GM13977 (cell line): ENCODE measurements around the gene DOCK9.

Experiments used
- DNase-seq: peaks from one replicate; pipeline ENCODE4 v3.0.0; 2012; ENCODE audit warnings: low spot score
- in situ Hi-C: fragments of 300-500 bp; cut with MboI; formaldehyde crosslinking; loops from one replicate; pipeline ENCODE4 v1.12.0; 2022; ENCODE audit warnings: low sequenced_read_pairs, low pct_unique_long_range_greater_than_20kb, mixed read lengths, inconsistent platforms; ENCODE audit not compliant: unreplicated experiment
- TF ChIP-seq, protein P1 (sequence below): IDR thresholded peaks from 2 replicates; pipeline ENCODE4 v1.5.1; 2012; ENCODE audit warnings: mild to moderate bottlenecking, control low read depth; ENCODE audit not compliant: insufficient read depth; ENCODE audit errors: extremely low read depth, missing control alignments

DOCK9 gene

DNA sequence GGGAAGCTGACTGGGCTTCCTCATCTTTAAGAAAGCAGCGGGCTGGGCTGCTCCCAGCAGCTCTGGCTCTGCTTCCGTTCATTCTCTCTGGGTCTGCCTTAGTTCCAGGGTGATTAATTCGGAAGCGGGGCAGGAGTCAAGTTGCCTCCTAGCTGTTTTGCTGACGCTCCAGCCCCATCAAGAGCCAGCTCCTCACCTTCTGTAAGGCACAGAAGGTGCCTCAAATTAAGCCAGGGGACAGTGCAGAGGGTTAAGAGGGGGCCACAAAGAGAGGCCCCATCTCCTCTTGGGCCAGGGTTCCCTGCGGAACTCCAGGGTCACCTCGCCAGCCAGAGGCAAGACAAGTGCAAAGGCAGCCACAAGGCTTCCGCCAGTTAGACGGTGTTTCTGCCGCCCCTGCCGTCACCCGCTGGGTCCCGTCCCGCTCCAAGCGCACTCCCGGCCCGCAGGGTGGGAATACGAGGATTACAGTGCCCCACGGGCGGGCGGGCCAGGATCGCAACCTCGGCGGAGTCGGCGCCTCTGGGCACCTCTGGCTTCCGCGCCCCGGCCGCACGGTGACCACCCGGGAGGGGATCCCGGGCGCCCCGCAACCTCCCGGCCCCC is 225.9 kb downstream of the DOCK9 start:
- TF ChIP-seq, protein P1, sequence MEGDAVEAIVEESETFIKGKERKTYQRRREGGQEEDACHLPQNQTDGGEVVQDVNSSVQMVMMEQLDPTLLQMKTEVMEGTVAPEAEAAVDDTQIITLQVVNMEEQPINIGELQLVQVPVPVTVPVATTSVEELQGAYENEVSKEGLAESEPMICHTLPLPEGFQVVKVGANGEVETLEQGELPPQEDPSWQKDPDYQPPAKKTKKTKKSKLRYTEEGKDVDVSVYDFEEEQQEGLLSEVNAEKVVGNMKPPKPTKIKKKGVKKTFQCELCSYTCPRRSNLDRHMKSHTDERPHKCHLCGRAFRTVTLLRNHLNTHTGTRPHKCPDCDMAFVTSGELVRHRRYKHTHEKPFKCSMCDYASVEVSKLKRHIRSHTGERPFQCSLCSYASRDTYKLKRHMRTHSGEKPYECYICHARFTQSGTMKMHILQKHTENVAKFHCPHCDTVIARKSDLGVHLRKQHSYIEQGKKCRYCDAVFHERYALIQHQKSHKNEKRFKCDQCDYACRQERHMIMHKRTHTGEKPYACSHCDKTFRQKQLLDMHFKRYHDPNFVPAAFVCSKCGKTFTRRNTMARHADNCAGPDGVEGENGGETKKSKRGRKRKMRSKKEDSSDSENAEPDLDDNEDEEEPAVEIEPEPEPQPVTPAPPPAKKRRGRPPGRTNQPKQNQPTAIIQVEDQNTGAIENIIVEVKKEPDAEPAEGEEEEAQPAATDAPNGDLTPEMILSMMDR, result no peak
- no peak for DNase-seq
- in situ Hi-C loops, result no loop called here

DNA sequence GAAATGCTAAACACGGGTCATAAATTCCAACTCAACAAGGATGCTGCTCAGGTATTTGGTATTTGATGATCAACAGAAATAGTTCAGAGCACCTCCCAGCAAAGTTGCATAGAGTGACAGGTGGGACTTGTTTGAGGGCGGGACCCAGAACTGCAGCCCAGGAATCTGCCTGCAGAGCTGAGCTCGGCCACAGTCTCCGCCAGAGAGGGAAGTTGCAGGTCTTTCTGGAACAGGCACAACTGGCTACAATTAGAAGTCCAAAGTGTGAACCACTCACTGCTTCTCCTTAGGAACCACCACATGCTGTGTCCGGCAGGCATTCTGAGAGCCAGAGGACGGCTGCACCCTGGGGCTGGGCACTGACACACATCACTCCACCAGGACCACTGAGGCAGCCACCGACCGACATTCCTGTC is 226.5 kb downstream of the DOCK9 start:
- DNase-seq, result no peak
- in situ Hi-C loops, result no loop called here
- TF ChIP-seq, protein P1, result no peak

DNA sequence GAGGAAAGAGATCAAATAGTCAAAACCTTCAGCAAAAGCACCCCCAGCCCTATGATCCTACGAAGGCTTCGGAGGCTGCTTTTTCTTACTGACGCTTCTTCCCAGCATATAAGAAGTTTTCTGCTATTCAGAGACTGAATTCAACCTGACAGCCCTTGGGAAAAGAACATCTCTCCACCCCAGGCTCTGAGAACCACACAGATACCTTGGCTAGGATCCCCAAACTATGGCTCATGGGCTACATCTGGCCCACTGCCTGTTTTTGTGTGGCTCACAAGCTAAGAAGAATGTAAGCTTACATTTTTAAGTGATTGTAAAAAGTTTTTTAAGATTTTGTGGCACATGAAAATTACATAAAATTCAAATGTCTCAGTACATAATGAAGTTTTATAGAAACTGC is 228.4 kb downstream of the DOCK9 start:
- TF ChIP-seq, protein P1, result no peak
- no peak for DNase-seq
- in situ Hi-C loops, result no loop called here

DNA sequence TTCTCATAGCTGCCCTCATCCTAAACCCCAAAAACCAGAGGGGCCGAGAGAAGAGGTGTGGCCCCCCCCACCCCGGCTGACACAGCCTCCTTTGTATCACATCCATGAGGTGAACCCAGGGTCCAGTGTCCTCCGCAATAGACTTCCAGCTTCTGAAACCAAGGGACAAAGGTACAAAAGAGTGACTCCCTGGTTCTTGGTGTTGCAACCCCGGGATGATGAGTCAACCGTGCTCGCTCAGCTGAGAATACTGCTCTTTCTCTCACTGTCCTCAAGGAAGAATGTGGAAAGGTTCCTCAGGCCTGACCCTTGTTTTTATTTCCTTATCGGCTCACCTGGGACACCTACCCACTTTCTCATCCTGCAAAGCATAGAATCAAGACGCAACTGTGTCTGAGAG is 230.9 kb downstream of the DOCK9 start:
- in situ Hi-C loops, result no loop called here
- TF ChIP-seq, protein P1, result no peak
- no peak for DNase-seq
